HG02763 (cell line): ENCODE results near the gene VSX2.

Source experiments
- ATAC-seq: cut with Tn5 transposase; IDR thresholded peaks from one replicate; pipeline ENCODE4 v1.9.1; 2021; ENCODE audit warnings: mild to moderate bottlenecking, moderate library complexity; ENCODE audit not compliant: unreplicated experiment

VSX2 gene

GRCh38 chr14:74220991-74221390 lies 18.3 kb upstream of the VSX2 start:
- ATAC-seq, result no peak

GRCh38 chr14:74221741-74222140 lies 17.5 kb upstream of the VSX2 start:
- no peak for ATAC-seq

- no peak for ATAC-seq
These were observed 16.2 kb upstream of the VSX2 start for GRCh38 chr14:74223016-74223415.

GRCh38 chr14:74231784-74232183 lies 7.5 kb upstream of the VSX2 start:
- no peak for ATAC-seq

GRCh38 chr14:74235017-74235416 lies 4.2 kb upstream of the VSX2 start:
- no peak for ATAC-seq

GRCh38 chr14:74237441-74237840 lies 1.8 kb upstream of the VSX2 start:
- ATAC-seq, result no peak

GRCh38 chr14:74239848-74240793 lies 872 bp downstream of the VSX2 start:
- no peak for ATAC-seq

- no peak for ATAC-seq
These were observed 1.8 kb downstream of the VSX2 start for GRCh38 chr14:74240794-74241651.

GRCh38 chr14:74241652-74242017 lies 2.4 kb downstream of the VSX2 start:
- ATAC-seq, result no peak

- no peak for ATAC-seq
These were observed 3.0 kb downstream of the VSX2 start for GRCh38 chr14:74242021-74242779.

- no peak for ATAC-seq
These were observed 3.5 kb downstream of the VSX2 start for GRCh38 chr14:74242780-74243042.

GRCh38 chr14:74243051-74243450 lies 3.8 kb downstream of the VSX2 start:
- ATAC-seq, result no peak

GRCh38 chr14:74244115-74244514 lies 4.9 kb downstream of the VSX2 start:
- ATAC-seq, result no peak

GRCh38 chr14:74245292-74245691 lies 6.0 kb downstream of the VSX2 start:
- no peak for ATAC-seq

- no peak for ATAC-seq
These were observed 7.3 kb downstream of the VSX2 start for GRCh38 chr14:74246542-74246941.

- ATAC-seq, result no peak
These were observed 8.8 kb downstream of the VSX2 start for GRCh38 chr14:74248017-74248416.

GRCh38 chr14:74249433-74250375 lies 10.5 kb downstream of the VSX2 start:
- no peak for ATAC-seq

- no peak for ATAC-seq
These were observed 16.0 kb downstream of the VSX2 start for GRCh38 chr14:74255281-74255680.

- ATAC-seq, result peak; percentile 72
These were observed 18.1 kb downstream of the VSX2 start for GRCh38 chr14:74257078-74257940.
